ENCODE results near the gene PDE4D.

Gene PDE4D

GRCh38 chr5:59800347-59800893, 93.1 kb downstream of the PDE4D start:
- Histone ChIP-seq H3K36me3 (no peaks in the 10 kb centered on the region), H3K4me1 (peaks cover 0 to 34% (median 13%) of the 10 kb centered on the region in 4 donors), H3K27me3 (no peaks in the 10 kb centered on the region), H3K4me3 (no peak overlapping the region), H3K9me3 (no peaks in the 10 kb centered on the region), H3K27ac (peak overlapping the region in 1 of 2 donors; percentile 33)
- TF ChIP-seq CTCF (IDR thresholded peaks at IDR 0.05) = no peak
- intact Hi-C loops (cut with DNase I; ENCODE audit: low total_unique reads) = no loop called here
- no peak for DNase-seq

GRCh38 chr5:59799668-59800346, 93.7 kb downstream of the PDE4D start:
- Histone ChIP-seq H3K4me3 (no peak overlapping the region), H3K27ac (peak overlapping the region in 1 of 2 donors; percentile 34), H3K36me3 (no peaks in the 10 kb centered on the region), H3K9me3 (no peaks in the 10 kb centered on the region), H3K4me1 (peaks cover 0 to 34% (median 13%) of the 10 kb centered on the region in 4 donors), H3K27me3 (no peaks in the 10 kb centered on the region)
- peak; percentile 71 to 85 for TF ChIP-seq CTCF (IDR thresholded peaks at IDR 0.05)
- intact Hi-C loops (cut with DNase I; ENCODE audit: low total_unique reads) = loop anchor here (5.0 to 10.0 kb wide), 3 partner anchors 135 to 413 kb away; no protein-coding TSS in a partner anchor
- DNase-seq = no peak

GRCh38 chr5:59798862-59799667, 94.5 kb downstream of the PDE4D start:
- no peak for TF ChIP-seq CTCF (IDR thresholded peaks at IDR 0.05)

GRCh38 chr5:59795141-59795540, 98.4 kb downstream of the PDE4D start:
- H3K27ac ChIP-seq = no peak overlapping the region
- no peaks in the 10 kb centered on the region for H3K36me3 ChIP-seq
- peaks cover 6 to 50% (median 20%) of the 10 kb centered on the region in 4 donors for H3K4me1 ChIP-seq
- no peaks in the 10 kb centered on the region for H3K9me3 ChIP-seq
- intact Hi-C loops (cut with DNase I; ENCODE audit: low total_unique reads) = loop anchor here (5.0 to 10.0 kb wide), 3 partner anchors 130 to 408 kb away; no protein-coding TSS in a partner anchor
- DNase-seq = no peak
- TF ChIP-seq CTCF (IDR thresholded peaks at IDR 0.05) = no peak
- no peak overlapping the region for H3K4me3 ChIP-seq
- no peaks in the 10 kb centered on the region for H3K27me3 ChIP-seq

More at GRCh38 chr5:59798862-59799667, 94.5 kb downstream of the PDE4D start:
- DNase-seq = no peak
- Histone ChIP-seq H3K27me3 (no peaks in the 10 kb centered on the region), H3K4me1 (peaks cover 0 to 34% (median 13%) of the 10 kb centered on the region in 4 donors), H3K4me3 (no peak overlapping the region), H3K36me3 (no peaks in the 10 kb centered on the region), H3K9me3 (no peaks in the 10 kb centered on the region), H3K27ac (peak overlapping the region; percentile 6 to 34)
- intact Hi-C loops (cut with DNase I; ENCODE audit: low total_unique reads) = loop anchor here (5.0 to 10.0 kb wide), 3 partner anchors 134 to 412 kb away; no protein-coding TSS in a partner anchor

GRCh38 chr5:59792983-59793585, 100.4 kb downstream of the PDE4D start:
- intact Hi-C loops (cut with DNase I; ENCODE audit: low total_unique reads) = loop anchor here (10.0 kb wide), 1 partner anchor 128 kb away; no protein-coding TSS in a partner anchor
- peak; percentile 25 to 77 for DNase-seq

More at GRCh38 chr5:59792983-59793585, 100.4 kb downstream of the PDE4D start:
- no peak for TF ChIP-seq CTCF (IDR thresholded peaks at IDR 0.05)
- H3K36me3 ChIP-seq = no peaks in the 10 kb centered on the region
- H3K27ac ChIP-seq = no peak overlapping the region
- peaks cover 0 to 32% (median 12%) of the 10 kb centered on the region in 4 donors for H3K4me1 ChIP-seq
- H3K9me3 ChIP-seq = no peaks in the 10 kb centered on the region
- H3K4me3 ChIP-seq = no peak overlapping the region
- no peaks in the 10 kb centered on the region for H3K27me3 ChIP-seq

All from tibial artery (tissue), 4 donors.